ENCODE measurements around the gene EIF4E1B. TPM values are rescaled to one million over a fixed set of nuclear protein-coding genes. Genes with fewer than 3 reads are reported as not detected.

EIF4E1B gene
- total RNA-seq, 1 donor from 2014 or later: not detected

GRCh38 chr5:176665517-176665916 lies 35.0 kb downstream of the EIF4E1B start:
- no peak for DNase-seq

GRCh38 chr5:176667637-176668036 lies 37.2 kb downstream of the EIF4E1B start:
- no peak for DNase-seq

- no peak for DNase-seq
These were observed 40.0 kb downstream of the EIF4E1B start for GRCh38 chr5:176670449-176670848.

GRCh38 chr5:176671399-176671798 lies 40.9 kb downstream of the EIF4E1B start:
- no peak for DNase-seq

GRCh38 chr5:176671890-176672747 lies 41.6 kb downstream of the EIF4E1B start:
- DNase-seq: no peak

- no peak for DNase-seq
These were observed 43.4 kb downstream of the EIF4E1B start for GRCh38 chr5:176673651-176674583.

GRCh38 chr5:176674799-176675198 lies 44.3 kb downstream of the EIF4E1B start:
- no peak for DNase-seq

- peak; percentile 35 for DNase-seq
These were observed 45.3 kb downstream of the EIF4E1B start for GRCh38 chr5:176675676-176676360.

GRCh38 chr5:176676361-176676824 lies 45.9 kb downstream of the EIF4E1B start:
- peak; percentile 58 for DNase-seq

- DNase-seq: no peak
These were observed 46.9 kb downstream of the EIF4E1B start for GRCh38 chr5:176677209-176677939.

- no peak for DNase-seq
These were observed 48.1 kb downstream of the EIF4E1B start for GRCh38 chr5:176678584-176678983.

GRCh38 chr5:176679365-176680225 lies 49.1 kb downstream of the EIF4E1B start:
- DNase-seq: no peak

- no peak for DNase-seq
These were observed 49.7 kb downstream of the EIF4E1B start for GRCh38 chr5:176680226-176680563.

- no peak for DNase-seq
These were observed 51.6 kb downstream of the EIF4E1B start for GRCh38 chr5:176682016-176682531.

GRCh38 chr5:176685010-176685409 lies 54.5 kb downstream of the EIF4E1B start:
- no peak for DNase-seq

- no peak for DNase-seq
These were observed 56.8 kb downstream of the EIF4E1B start for GRCh38 chr5:176687247-176687646.

GRCh38 chr5:176687881-176688280 lies 57.4 kb downstream of the EIF4E1B start:
- no peak for DNase-seq

- DNase-seq: no peak
These were observed 60.4 kb downstream of the EIF4E1B start for GRCh38 chr5:176690911-176691310.

GRCh38 chr5:176691524-176691923 lies 61.0 kb downstream of the EIF4E1B start:
- no peak for DNase-seq

GRCh38 chr5:176692326-176692725 lies 61.9 kb downstream of the EIF4E1B start:
- no peak for DNase-seq
